Umbilical cord (tissue), 2 donors: Measurements from ENCODE around the gene ARHGEF26. TPM values are rescaled to one million over a fixed set of nuclear protein-coding genes. Genes with fewer than 3 reads are reported as not detected.

Experiments used
- DNase-seq: peaks from one replicate; pipeline ENCODE4 v3.0.0-alpha.2; 2015; ENCODE audit warnings: low spot score
- total RNA-seq: library from RNA; depleted of rRNA; stranded (reverse); fragments of >200 nt; gene quantifications from one replicate; pipeline ENCODE4 v1.2.3, GENCODE V29; 2014; ENCODE audit warnings: low replicate concordance; ENCODE audit not compliant: insufficient read depth

The ARHGEF26 gene
- total RNA-seq, 1 donor from 2014 or later, result 26.5 TPM

GRCh38 chr3:154197751-154198150 is 76.6 kb downstream of the ARHGEF26 start:
- DNase-seq, result no peak

- no peak for DNase-seq
Observed at GRCh38 chr3:154209499-154209898, 88.3 kb downstream of the ARHGEF26 start.

- no peak for DNase-seq
Observed at GRCh38 chr3:154210986-154211385, 89.8 kb downstream of the ARHGEF26 start.

GRCh38 chr3:154214306-154214705 is 93.1 kb downstream of the ARHGEF26 start:
- no peak for DNase-seq

- no peak for DNase-seq
Observed at GRCh38 chr3:154217671-154218070, 96.5 kb downstream of the ARHGEF26 start.

- DNase-seq, result peak; percentile 6
Observed at GRCh38 chr3:154218728-154219127, 97.5 kb downstream of the ARHGEF26 start.

GRCh38 chr3:154220462-154220861 is 99.3 kb downstream of the ARHGEF26 start:
- no peak for DNase-seq

- no peak for DNase-seq
Observed at GRCh38 chr3:154223519-154223918, 102.3 kb downstream of the ARHGEF26 start.

GRCh38 chr3:154224366-154224765 is 103.2 kb downstream of the ARHGEF26 start:
- no peak for DNase-seq

GRCh38 chr3:154224866-154225265 is 103.7 kb downstream of the ARHGEF26 start:
- DNase-seq, result no peak

- DNase-seq, result no peak
Observed at GRCh38 chr3:154225536-154225935, 104.3 kb downstream of the ARHGEF26 start.

- no peak for DNase-seq
Observed at GRCh38 chr3:154227531-154227930, 106.3 kb downstream of the ARHGEF26 start.

- DNase-seq, result no peak
Observed at GRCh38 chr3:154228561-154229216, 107.5 kb downstream of the ARHGEF26 start.

GRCh38 chr3:154229217-154229590 is 108.0 kb downstream of the ARHGEF26 start:
- no peak for DNase-seq

GRCh38 chr3:154235330-154235729 is 114.1 kb downstream of the ARHGEF26 start:
- no peak for DNase-seq

- DNase-seq, result no peak
Observed at GRCh38 chr3:154236331-154236730, 115.1 kb downstream of the ARHGEF26 start.

GRCh38 chr3:154240235-154240634 is 119.0 kb downstream of the ARHGEF26 start:
- no peak for DNase-seq

GRCh38 chr3:154241496-154241895 is 120.3 kb downstream of the ARHGEF26 start:
- no peak for DNase-seq

- no peak for DNase-seq
Observed at GRCh38 chr3:154242766-154243165, 121.6 kb downstream of the ARHGEF26 start.

- no peak for DNase-seq
Observed at GRCh38 chr3:154243353-154243752, 122.2 kb downstream of the ARHGEF26 start.

GRCh38 chr3:154244644-154245043 is 123.5 kb downstream of the ARHGEF26 start:
- no peak for DNase-seq

GRCh38 chr3:154247806-154248415 is 126.7 kb downstream of the ARHGEF26 start:
- no peak for DNase-seq

- DNase-seq, result no peak
Observed at GRCh38 chr3:154250291-154250690, 129.1 kb downstream of the ARHGEF26 start.

- DNase-seq, result no peak
Observed at GRCh38 chr3:154251610-154252009, 130.4 kb downstream of the ARHGEF26 start.
